Suprapubic skin (tissue), 4 donors: ENCODE data around the gene MAD1L1. TPM values are rescaled to one million over a fixed set of nuclear protein-coding genes. Genes with fewer than 3 reads are reported as not detected.
A peak's percentile ranks its signal among the peaks of the same experiment; 100 is the strongest.

Source experiments
- DNase-seq, 2 donors: peaks; one replicate each; pipeline ENCODE4 v3.0.0-alpha.2; 2019; ENCODE audit warnings: low spot score in 2 of 2
- H3K27ac ChIP-seq: fragments of 200-600 bp; sonication (generic); one replicate; pipeline ENCODE4 v1.5.1; 2019
- H3K27me3 ChIP-seq: fragments of 200-600 bp; sonication (generic); one replicate; pipeline ENCODE4 v1.5.1; 2019
- H3K36me3 ChIP-seq: fragments of 200-600 bp; sonication (generic); one replicate; pipeline ENCODE4 v1.5.1; 2019
- H3K4me1 ChIP-seq: fragments of 200-600 bp; sonication (generic); one replicate; pipeline ENCODE4 v1.5.1; 2019
- H3K4me3 ChIP-seq: fragments of 200-600 bp; sonication (generic); one replicate; pipeline ENCODE4 v1.5.1; 2019; ENCODE audit warnings: mild to moderate bottlenecking
- H3K9me3 ChIP-seq: fragments of 200-600 bp; sonication (generic); one replicate; pipeline ENCODE4 v1.5.1; 2019
- EP300 ChIP-seq: sonication (generic); formaldehyde crosslinking; IDR thresholded peaks from one replicate; pipeline ENCODE4 v1.6.1; 2017; ENCODE audit warnings: antibody characterized with exemption
- POLR2A ChIP-seq, 2 donors: fragments of 450-650 bp; IDR thresholded peaks; one replicate each; pipeline ENCODE4 v1.6.1; 2017; ENCODE audit warnings: antibody characterized with exemption in 2 of 2, mild to moderate bottlenecking in 2 of 2, moderate library complexity in 2 of 2
- POLR2AphosphoS5 ChIP-seq, 3 donors: sonication (generic); formaldehyde crosslinking; IDR thresholded peaks; one replicate each; pipeline ENCODE4 v1.6.1; 2017; ENCODE audit warnings: antibody characterized with exemption in 3 of 3
- WGBS: methylation state at CpG from one replicate; pipeline ENCODE4 v1.1.5; 2018; 5-methylcytosine and 5-hydroxymethylcytosine counted together
- total RNA-seq, 4 donors: library from RNA; depleted of rRNA; stranded (reverse); fragments of >200 nt; gene quantifications; one replicate each; pipeline ENCODE4 v1.1.0, GENCODE V29; 2016
- TF ChIP-seq, protein P1 (sequence below), 2 donors: fragments of 200-600 bp in 1 of 2; fragments of 450-650 bp in 1 of 2; sonication (generic) in 1 of 2; IDR thresholded peaks; one replicate each; pipeline ENCODE4 v1.5.1; 2016 to 2019; ENCODE audit warnings: antibody characterized with exemption in 2 of 2, mild to moderate bottlenecking in 1 of 2, moderate library complexity in 1 of 2

MAD1L1 gene
- total RNA-seq, 4 donors from 2014 or later = 53.2 to 69.8 (median 62.2) TPM

DNA sequence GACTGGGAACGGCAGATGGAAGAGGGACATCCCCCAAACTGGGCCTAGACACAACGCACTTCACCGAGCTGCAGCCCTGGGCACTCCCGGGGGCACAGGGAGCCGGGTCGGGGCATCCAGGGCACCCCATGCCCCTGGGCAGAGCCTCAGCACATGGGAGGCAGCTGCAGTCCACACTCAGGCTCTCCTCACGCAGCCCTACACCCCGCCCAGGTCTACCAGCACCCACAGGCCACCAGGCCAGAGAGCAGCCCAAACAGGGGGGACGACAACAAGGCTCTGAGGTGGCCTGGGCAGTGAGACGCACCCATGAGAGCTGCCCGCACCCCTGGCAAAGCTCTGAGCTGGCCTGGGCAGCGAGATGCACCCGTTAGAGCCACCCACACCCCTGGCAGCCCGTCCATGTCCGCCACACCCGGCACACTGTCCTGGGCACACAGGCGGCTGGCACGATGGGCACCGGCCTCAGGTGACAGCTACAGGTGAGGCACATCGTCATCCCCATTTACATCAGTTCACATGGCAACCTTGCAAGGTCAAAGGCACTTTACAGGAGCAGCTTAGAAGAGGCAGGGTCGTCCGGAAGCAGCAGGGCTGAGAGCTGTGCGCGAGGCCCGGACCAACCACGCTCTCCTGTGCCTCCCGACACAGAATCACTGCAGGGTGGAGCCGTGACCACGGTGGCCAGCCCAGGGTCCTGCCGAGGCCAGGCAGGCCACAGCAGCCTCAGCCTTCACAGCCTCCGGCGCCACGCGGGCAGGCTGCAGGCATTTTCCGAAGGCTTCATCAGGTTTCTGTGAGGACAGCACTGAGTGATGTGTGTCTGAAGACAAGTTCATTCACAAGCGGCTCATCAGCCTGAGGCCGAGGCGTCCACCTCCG, 228.6 kb downstream of the MAD1L1 start:
- Histone ChIP-seq H3K27me3 (no peaks in the 10 kb centered on the region), H3K27ac (no peak overlapping the region), H3K9me3 (no peaks in the 10 kb centered on the region), H3K4me3 (no peak overlapping the region), H3K36me3 (peaks cover 12% of the 10 kb centered on the region), H3K4me1 (no peaks in the 10 kb centered on the region)
- TF ChIP-seq POLR2AphosphoS5 (IDR thresholded peaks at IDR 0.05) (no peak), EP300 (no peak), POLR2A (IDR thresholded peaks at IDR 0.05) (no peak)
- TF ChIP-seq, protein P1, sequence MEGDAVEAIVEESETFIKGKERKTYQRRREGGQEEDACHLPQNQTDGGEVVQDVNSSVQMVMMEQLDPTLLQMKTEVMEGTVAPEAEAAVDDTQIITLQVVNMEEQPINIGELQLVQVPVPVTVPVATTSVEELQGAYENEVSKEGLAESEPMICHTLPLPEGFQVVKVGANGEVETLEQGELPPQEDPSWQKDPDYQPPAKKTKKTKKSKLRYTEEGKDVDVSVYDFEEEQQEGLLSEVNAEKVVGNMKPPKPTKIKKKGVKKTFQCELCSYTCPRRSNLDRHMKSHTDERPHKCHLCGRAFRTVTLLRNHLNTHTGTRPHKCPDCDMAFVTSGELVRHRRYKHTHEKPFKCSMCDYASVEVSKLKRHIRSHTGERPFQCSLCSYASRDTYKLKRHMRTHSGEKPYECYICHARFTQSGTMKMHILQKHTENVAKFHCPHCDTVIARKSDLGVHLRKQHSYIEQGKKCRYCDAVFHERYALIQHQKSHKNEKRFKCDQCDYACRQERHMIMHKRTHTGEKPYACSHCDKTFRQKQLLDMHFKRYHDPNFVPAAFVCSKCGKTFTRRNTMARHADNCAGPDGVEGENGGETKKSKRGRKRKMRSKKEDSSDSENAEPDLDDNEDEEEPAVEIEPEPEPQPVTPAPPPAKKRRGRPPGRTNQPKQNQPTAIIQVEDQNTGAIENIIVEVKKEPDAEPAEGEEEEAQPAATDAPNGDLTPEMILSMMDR (IDR thresholded peaks at IDR 0.05) = no peak
- 90% methylated on average over 10 of the region's 39 CpGs for WGBS
- DNase-seq = peak; percentile 61 to 64

DNA sequence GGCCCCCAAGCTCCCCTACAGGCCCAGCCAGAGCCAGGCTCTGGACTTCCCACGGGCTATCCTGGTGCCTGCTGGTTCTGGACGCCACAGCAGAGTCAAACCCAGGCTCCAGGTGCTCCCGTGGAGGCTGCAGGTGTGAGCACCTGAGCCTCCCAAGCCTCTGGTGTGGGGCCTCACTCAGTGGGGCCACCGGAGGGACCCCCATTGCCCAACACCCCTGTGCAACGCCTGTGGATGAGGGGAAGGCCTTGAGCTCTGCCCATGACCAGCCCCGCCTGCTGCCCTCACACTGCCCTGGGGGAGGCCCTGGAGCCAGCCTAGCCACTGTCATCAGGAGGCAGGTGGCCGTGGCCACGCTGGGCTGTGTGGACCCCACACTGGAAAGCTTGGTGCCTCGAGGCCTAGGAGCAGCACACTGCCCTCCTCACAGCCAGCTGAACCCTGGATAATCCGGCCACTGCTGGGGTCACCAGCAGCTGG, 229.3 kb downstream of the MAD1L1 start:
- WGBS = no CpG with 5 or more reads among the region's 10 CpGs
- no peaks in the 10 kb centered on the region for H3K27me3 ChIP-seq
- H3K27ac ChIP-seq = no peak overlapping the region
- H3K9me3 ChIP-seq = no peaks in the 10 kb centered on the region
- H3K4me1 ChIP-seq = no peaks in the 10 kb centered on the region
- H3K4me3 ChIP-seq = no peak overlapping the region
- TF ChIP-seq, protein P1 (IDR thresholded peaks at IDR 0.05) = no peak
- no peak for TF ChIP-seq POLR2A (IDR thresholded peaks at IDR 0.05)
- TF ChIP-seq EP300 = no peak
- no peak for TF ChIP-seq POLR2AphosphoS5 (IDR thresholded peaks at IDR 0.05)
- H3K36me3 ChIP-seq = peaks cover 12% of the 10 kb centered on the region
- DNase-seq = peak; percentile 52 to 66

DNA sequence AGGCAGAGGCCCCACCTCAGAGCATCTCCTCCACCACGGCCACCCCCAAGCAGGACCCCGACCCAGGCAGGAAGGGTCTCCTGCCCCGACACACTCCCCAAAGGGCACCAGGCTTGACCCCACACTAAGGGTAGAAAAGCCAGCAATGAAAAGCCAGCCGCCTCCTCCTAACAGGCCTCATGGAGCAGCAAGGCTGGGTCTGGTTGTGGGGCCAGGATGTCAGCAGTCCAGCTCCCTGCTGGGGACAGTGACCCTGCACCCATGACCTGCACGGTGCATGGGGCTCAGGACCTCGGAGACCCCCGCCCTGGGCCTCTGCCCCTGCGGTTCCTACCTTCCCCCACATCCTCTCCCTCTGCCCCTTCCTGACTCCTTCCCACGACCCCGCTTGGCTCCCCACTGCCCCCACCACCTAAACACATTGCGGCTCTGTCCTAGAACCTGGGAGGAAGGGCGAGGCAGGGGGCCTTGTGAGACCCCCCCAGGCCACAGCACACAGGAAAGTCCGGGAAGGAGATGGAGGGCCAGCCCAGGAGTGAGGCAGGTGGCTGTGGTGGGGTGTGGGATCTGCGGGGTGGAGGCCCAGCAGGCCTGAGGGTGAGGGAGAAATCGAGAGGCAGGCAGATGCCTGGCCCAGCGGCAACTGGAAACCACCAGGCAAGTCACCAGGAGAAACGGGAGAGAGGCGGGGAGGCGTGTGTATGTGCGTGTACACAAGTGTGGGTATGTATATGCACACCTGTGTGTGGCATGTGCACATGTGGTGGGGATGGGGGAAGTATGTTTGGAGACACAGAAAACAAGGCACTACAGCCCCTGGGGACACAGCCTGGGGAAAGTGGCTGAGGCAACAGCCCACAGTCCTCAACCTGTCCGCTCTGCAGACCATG, 229.9 kb downstream of the MAD1L1 start:
- Histone ChIP-seq H3K4me1 (no peaks in the 10 kb centered on the region), H3K36me3 (peaks cover 8% of the 10 kb centered on the region), H3K4me3 (no peak overlapping the region), H3K27ac (no peak overlapping the region), H3K9me3 (no peaks in the 10 kb centered on the region), H3K27me3 (no peaks in the 10 kb centered on the region)
- TF ChIP-seq POLR2A (IDR thresholded peaks at IDR 0.05) = no peak
- WGBS = 88% methylated on average over 17 of the region's 21 CpGs
- peak; percentile 50 to 76 for DNase-seq

DNA sequence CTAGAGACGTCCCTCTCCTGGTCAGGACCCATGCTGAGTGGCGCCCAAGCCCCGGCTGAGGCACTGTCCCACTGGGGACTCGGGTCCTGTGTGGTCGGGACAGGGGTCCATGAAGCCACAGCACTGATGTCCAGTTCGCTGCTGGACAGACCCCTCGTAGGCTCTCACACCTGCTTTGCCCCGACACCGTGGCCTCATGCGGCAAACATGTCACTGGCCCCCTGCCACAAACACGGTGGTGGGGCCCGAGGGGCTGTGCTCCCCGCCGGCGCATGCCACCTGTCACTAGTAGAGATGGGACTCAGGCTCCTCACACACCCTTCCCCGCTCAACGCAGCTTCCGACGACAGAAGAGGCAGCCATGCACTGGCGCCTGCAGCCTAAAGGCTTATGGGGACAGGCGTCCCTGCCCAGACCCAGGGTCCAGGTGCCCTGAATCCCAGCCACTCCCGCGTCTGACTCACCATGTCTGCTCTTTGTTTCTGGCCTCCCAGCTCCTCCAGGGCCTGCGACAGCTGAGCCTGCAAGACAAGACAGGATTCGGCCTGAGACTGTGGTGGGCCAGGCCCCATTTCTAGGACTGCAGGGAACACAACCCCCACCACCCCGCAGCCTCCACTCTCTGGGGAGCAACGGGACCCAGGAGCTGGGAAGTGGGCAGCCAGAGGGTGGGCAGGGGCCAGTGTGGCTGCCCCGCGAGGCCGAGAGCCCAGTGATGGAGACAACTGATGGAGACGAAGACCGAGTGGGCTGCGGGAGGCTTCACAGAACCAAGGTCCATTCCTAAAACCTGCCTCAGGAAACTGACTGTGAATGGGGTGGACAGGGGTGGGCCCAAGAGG, 230.9 kb downstream of the MAD1L1 start:
- no peak overlapping the region for H3K27ac ChIP-seq
- H3K4me1 ChIP-seq = no peaks in the 10 kb centered on the region
- peak; percentile 50 to 62 for DNase-seq
- 85% methylated on average over 32 of the region's 33 CpGs for WGBS
- H3K36me3 ChIP-seq = peaks cover 8% of the 10 kb centered on the region
- no peaks in the 10 kb centered on the region for H3K9me3 ChIP-seq
- H3K27me3 ChIP-seq = no peaks in the 10 kb centered on the region
- no peak overlapping the region for H3K4me3 ChIP-seq
- TF ChIP-seq, protein P1 (IDR thresholded peaks at IDR 0.05) = no peak
- no peak for TF ChIP-seq POLR2AphosphoS5 (IDR thresholded peaks at IDR 0.05)
- no peak for TF ChIP-seq POLR2A (IDR thresholded peaks at IDR 0.05)
- no peak for TF ChIP-seq EP300

DNA sequence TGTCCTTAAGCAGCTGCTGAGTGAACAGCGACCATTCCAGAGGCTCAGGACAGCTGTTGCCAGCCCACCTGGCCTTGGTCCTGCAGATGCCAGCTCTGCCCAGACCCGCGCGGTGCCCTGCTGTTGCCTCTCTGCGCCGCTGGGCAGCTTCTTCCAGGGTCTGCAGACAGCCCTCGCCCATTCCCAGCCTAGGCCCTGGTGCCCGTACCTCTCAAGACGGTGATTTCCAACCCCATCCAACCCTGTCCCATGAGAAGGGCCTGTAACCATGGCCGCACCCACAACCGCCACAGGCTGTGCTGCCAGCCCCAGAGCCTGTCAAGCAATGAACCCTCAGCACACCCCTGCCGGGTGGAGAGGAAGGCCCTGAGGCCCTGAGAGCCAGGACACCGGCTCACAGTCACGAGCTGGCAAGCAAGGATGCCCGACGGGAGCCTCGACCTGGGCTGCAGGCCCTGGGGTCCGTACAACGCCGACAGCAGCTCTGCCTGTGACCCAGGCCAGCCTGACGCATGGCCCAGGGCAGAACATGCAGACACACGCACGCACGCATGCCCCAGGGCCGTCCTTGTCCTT, 231.9 kb downstream of the MAD1L1 start:
- no peaks in the 10 kb centered on the region for H3K9me3 ChIP-seq
- peak in 1 of 2 donors; percentile 42 for DNase-seq
- H3K4me1 ChIP-seq = no peaks in the 10 kb centered on the region
- no peaks in the 10 kb centered on the region for H3K27me3 ChIP-seq
- TF ChIP-seq EP300 = no peak
- TF ChIP-seq POLR2A (IDR thresholded peaks at IDR 0.05) = no peak
- no peak for TF ChIP-seq POLR2AphosphoS5 (IDR thresholded peaks at IDR 0.05)
- TF ChIP-seq, protein P1 (IDR thresholded peaks at IDR 0.05) = no peak
- peaks cover 8% of the 10 kb centered on the region for H3K36me3 ChIP-seq
- no peak overlapping the region for H3K4me3 ChIP-seq
- H3K27ac ChIP-seq = no peak overlapping the region
- 95% methylated on average over 19 of the region's 25 CpGs for WGBS
